Measurements from ENCODE around the gene MINDY4.

GRCh38 chr7:30750010-30750409 is 21.2 kb upstream of the MINDY4 start:
- TF ChIP-seq CTCF (IDR thresholded peaks at IDR 0.05) (no peak), E2F1 (CRISPR knock-in tag; IDR thresholded peaks at IDR 0.05) (no peak), MLX (CRISPR knock-in tag; IDR thresholded peaks at IDR 0.05) (no peak), NR3C1 (CRISPR knock-in tag; conservative IDR thresholded peaks at IDR 0.05; ENCODE audit: low read depth) (no peak), ATF2 (CRISPR knock-in tag; IDR thresholded peaks at IDR 0.05; ENCODE audit: borderline replicate concordance, low read depth) (no peak), PREB (CRISPR knock-in tag; IDR thresholded peaks at IDR 0.05; ENCODE audit: borderline replicate concordance) (no peak), USF2 (CRISPR knock-in tag; IDR thresholded peaks at IDR 0.05) (no peak), ESRRA (CRISPR knock-in tag; IDR thresholded peaks at IDR 0.05; ENCODE audit: borderline replicate concordance) (no peak), ZNF232 (CRISPR knock-in tag; IDR thresholded peaks at IDR 0.05) (no peak), CBFB (CRISPR knock-in tag; IDR thresholded peaks at IDR 0.05; ENCODE audit: low read depth) (no peak), SP1 (CRISPR knock-in tag; conservative IDR thresholded peaks at IDR 0.05) (no peak), NFE2L1 (CRISPR knock-in tag; IDR thresholded peaks at IDR 0.05) (no peak)

Data from WTC11 (cell line).